Nephron progenitor cell (in vitro differentiated cells): Measurements from ENCODE around the gene IFT80.
"Not testable (repeated sequence)": the region's sequence is repeated elsewhere in the genome, so short reads cannot be mapped to it uniquely, and the experiment has no call there.

ENCODE experiments used
- DNase-seq: peaks from one replicate; pipeline ENCODE4 v3.0.0; 2021
- H3K27ac Mint-ChIP-seq: 2 replicates; pipeline ENCODE4 v1.8.0; 2021; ENCODE audit warnings: mild to moderate bottlenecking, moderate library complexity, mixed read lengths
- H3K27me3 Mint-ChIP-seq: 2 replicates; pipeline ENCODE4 v1.8.0; 2021; ENCODE audit warnings: mild to moderate bottlenecking, low read depth, mixed read lengths; ENCODE audit not compliant: poor library complexity
- H3K36me3 Mint-ChIP-seq: 2 replicates; pipeline ENCODE4 v1.8.0; 2021; ENCODE audit warnings: low read depth, mixed read lengths
- H3K4me1 Mint-ChIP-seq: 2 replicates; pipeline ENCODE4 v1.8.0; 2021; ENCODE audit warnings: mixed read lengths
- H3K4me3 Mint-ChIP-seq: 2 replicates; pipeline ENCODE4 v1.8.0; 2021; ENCODE audit warnings: mild to moderate bottlenecking, moderate library complexity, mixed read lengths
- H3K9me3 Mint-ChIP-seq: 2 replicates; pipeline ENCODE4 v1.8.0; 2021; ENCODE audit warnings: mild to moderate bottlenecking, moderate library complexity, mixed read lengths
- TF ChIP-seq, protein P1 (sequence below): fragments of 200-600 bp; sonication (generic); IDR thresholded peaks from 2 replicates; pipeline ENCODE4 v1.5.0; 2021; ENCODE audit warnings: antibody characterized with exemption

IFT80 gene

GRCh38 chr3:160368804-160369203, 30.2 kb downstream of the IFT80 start:
- H3K4me3 Mint-ChIP-seq: no peak overlapping the region
- TF ChIP-seq, protein P1, sequence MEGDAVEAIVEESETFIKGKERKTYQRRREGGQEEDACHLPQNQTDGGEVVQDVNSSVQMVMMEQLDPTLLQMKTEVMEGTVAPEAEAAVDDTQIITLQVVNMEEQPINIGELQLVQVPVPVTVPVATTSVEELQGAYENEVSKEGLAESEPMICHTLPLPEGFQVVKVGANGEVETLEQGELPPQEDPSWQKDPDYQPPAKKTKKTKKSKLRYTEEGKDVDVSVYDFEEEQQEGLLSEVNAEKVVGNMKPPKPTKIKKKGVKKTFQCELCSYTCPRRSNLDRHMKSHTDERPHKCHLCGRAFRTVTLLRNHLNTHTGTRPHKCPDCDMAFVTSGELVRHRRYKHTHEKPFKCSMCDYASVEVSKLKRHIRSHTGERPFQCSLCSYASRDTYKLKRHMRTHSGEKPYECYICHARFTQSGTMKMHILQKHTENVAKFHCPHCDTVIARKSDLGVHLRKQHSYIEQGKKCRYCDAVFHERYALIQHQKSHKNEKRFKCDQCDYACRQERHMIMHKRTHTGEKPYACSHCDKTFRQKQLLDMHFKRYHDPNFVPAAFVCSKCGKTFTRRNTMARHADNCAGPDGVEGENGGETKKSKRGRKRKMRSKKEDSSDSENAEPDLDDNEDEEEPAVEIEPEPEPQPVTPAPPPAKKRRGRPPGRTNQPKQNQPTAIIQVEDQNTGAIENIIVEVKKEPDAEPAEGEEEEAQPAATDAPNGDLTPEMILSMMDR: no peak
- DNase-seq: no peak
- H3K27me3 Mint-ChIP-seq: no peaks in the 10 kb centered on the region
- no peaks in the 10 kb centered on the region for H3K4me1 Mint-ChIP-seq
- no peak overlapping the region for H3K27ac Mint-ChIP-seq
- H3K36me3 Mint-ChIP-seq: peaks cover 43% of the 10 kb centered on the region
- no peaks in the 10 kb centered on the region for H3K9me3 Mint-ChIP-seq

DNA sequence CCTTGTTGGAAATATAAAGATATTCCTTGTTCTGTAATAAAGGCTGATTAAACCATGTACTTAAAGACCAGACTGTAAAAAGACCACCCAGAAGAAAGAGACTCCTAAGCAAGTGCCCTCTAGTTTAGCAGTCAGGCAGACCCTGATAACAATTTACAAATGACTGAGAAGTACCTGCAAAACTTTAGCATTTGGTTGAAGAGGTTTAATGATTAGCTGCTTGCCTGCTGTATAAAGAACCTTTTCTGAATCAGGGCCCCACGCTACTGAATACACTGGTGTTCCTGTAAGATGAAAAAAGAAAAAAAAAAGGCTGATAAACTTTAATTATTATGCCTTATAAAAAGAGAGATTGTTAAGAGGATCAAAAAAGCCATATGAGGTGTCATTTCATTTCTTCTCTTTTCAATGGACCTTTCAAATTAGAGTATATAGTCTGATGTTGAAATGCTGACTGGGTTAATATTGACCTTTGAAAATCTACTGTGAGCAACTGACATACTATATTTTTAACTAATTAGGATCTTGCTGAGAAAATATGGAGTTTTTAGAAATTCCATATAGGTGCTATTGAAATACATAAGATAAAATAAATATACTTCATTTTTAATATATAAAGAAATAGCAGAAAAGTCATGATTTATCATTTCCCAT, 33.0 kb downstream of the IFT80 start:
- Mint-ChIP-seq H3K9me3 (peaks cover 4% of the 10 kb centered on the region), H3K27me3 (no peaks in the 10 kb centered on the region), H3K36me3 (peaks cover 56% of the 10 kb centered on the region), H3K4me3 (no peak overlapping the region), H3K27ac (no peak overlapping the region), H3K4me1 (no peaks in the 10 kb centered on the region)
- TF ChIP-seq, protein P1: no peak
- DNase-seq: no peak

GRCh38 chr3:160362896-160363295, 36.1 kb downstream of the IFT80 start:
- H3K27ac Mint-ChIP-seq, H3K27me3 Mint-ChIP-seq, H3K4me1 Mint-ChIP-seq: not testable (repeated sequence)

DNA sequence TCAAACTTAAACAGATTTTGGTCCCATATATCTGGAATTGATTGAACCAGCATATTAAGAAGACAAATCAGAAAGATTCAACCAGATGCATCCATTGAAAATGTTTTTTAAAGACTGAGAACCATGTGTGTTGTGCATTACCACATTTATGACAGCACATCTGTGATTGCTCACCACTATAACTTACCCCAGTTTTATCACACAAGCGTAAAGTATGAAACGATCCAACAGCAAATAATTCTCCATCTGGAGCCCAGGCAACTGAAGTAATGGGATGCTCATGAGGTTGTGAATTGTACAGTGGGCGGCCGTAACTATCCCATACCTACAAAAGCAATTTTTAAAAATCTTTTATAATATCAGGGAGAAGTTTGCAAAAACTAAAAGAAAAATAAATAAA, 43.2 kb downstream of the IFT80 start:
- Mint-ChIP-seq H3K4me3 (no peak overlapping the region), H3K9me3 (no peaks in the 10 kb centered on the region), H3K4me1 (no peaks in the 10 kb centered on the region), H3K27ac (no peak overlapping the region), H3K27me3 (no peaks in the 10 kb centered on the region), H3K36me3 (peaks cover 43% of the 10 kb centered on the region)
- TF ChIP-seq, protein P1: no peak
- DNase-seq: no peak

More at GRCh38 chr3:160362896-160363295, 36.1 kb downstream of the IFT80 start:
- H3K36me3 Mint-ChIP-seq: peaks cover 81% of the 10 kb centered on the region
- DNase-seq, H3K4me3 Mint-ChIP-seq, H3K9me3 Mint-ChIP-seq: not testable (repeated sequence)

- Mint-ChIP-seq H3K4me3 (no peak overlapping the region), H3K27ac (no peak overlapping the region), H3K9me3 (no peaks in the 10 kb centered on the region), H3K27me3 (no peaks in the 10 kb centered on the region), H3K36me3 (peaks cover 15% of the 10 kb centered on the region), H3K4me1 (no peaks in the 10 kb centered on the region)
- DNase-seq: no peak
- TF ChIP-seq, protein P1: no peak
Observed at GRCh38 chr3:160346511-160346910, 52.5 kb downstream of the IFT80 start.

DNA sequence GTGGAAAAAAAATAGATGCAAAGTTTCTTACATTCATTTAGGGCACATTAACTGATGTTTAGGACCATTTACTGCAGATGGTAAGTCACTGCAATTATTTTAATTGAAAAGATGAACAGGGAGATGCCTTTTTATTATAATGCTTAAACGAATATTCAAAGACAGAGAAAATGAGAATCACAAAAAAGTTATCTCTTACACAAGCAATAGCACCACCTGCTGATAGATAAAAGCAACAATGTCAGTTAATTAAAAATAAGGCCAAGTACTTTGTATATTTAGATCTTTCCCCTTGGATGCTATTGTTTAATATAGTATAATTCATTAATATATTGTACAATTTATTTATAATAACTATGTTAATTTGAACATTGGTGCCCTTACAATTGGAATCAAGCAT, 55.9 kb downstream of the IFT80 start:
- DNase-seq: no peak
- H3K27ac Mint-ChIP-seq: no peak overlapping the region
- no peak overlapping the region for H3K4me3 Mint-ChIP-seq
- H3K4me1 Mint-ChIP-seq: no peaks in the 10 kb centered on the region
- H3K9me3 Mint-ChIP-seq: peaks cover 10% of the 10 kb centered on the region
- H3K27me3 Mint-ChIP-seq: no peaks in the 10 kb centered on the region
- H3K36me3 Mint-ChIP-seq: peaks cover 27% of the 10 kb centered on the region
- TF ChIP-seq, protein P1: peak; percentile 22
